ENCODE measurements around the gene ERC1.

- no peak for TF ChIP-seq POLR2A (IDR thresholded peaks at IDR 0.05)
- TF ChIP-seq, protein P1, sequence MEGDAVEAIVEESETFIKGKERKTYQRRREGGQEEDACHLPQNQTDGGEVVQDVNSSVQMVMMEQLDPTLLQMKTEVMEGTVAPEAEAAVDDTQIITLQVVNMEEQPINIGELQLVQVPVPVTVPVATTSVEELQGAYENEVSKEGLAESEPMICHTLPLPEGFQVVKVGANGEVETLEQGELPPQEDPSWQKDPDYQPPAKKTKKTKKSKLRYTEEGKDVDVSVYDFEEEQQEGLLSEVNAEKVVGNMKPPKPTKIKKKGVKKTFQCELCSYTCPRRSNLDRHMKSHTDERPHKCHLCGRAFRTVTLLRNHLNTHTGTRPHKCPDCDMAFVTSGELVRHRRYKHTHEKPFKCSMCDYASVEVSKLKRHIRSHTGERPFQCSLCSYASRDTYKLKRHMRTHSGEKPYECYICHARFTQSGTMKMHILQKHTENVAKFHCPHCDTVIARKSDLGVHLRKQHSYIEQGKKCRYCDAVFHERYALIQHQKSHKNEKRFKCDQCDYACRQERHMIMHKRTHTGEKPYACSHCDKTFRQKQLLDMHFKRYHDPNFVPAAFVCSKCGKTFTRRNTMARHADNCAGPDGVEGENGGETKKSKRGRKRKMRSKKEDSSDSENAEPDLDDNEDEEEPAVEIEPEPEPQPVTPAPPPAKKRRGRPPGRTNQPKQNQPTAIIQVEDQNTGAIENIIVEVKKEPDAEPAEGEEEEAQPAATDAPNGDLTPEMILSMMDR (IDR thresholded peaks at IDR 0.05), result no peak
These were observed 67.4 kb downstream of the ERC1 start for GRCh38 chr12:1058423-1058822.
